ENCODE data around the gene MXRA7.
"Not testable (repeated sequence)": the region's sequence is repeated elsewhere in the genome, so short reads cannot be mapped to it uniquely, and the experiment has no call there.

The MXRA7 gene

DNA sequence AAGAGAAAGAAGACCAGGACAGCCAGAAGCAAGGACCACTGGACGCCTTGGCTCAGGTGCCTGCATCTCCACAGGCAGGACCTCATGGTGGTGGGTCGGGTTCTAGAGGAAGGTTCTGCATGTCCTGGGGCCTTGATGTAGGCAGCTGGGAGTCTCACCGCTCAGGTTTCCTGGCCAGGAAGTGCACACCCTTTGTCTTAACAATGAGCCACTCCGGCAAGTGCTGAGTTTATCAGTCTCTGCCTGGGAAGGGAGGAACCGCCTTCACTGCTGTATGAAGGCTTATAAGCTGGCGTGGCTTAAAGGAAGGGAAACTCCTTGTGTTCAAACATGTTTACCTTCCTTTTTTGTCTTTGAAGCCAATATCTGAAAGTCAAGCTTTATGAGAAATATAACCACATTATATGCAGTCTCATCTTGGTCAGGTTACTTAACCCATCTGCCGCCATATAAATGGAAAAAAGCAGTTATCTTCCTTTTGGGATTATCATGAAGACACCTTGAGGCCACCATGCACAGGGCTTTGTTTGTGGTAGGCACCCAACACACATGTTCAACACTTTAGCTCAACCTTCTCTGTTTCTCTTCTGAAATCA, 67.1 kb downstream of the MXRA7 start, which contains the start of gene ST6GALNAC1:
Gene ST6GALNAC1 (minus strand): TSS at position 205 of the 596 bp plus-strand sequence. CDS start 119 bp downstream, at position 86.
- no peak for DNase-seq (ENCODE audit: low read depth in 2 of 2)

GRCh38 chr17:76642994-76643393, 67.8 kb downstream of the MXRA7 start:
- DNase-seq (ENCODE audit: low read depth in 2 of 2) = no peak

GRCh38 chr17:76642032-76642561, 68.7 kb downstream of the MXRA7 start:
- DNase-seq (ENCODE audit: low read depth in 2 of 2) = no peak

- DNase-seq (ENCODE audit: low read depth in 2 of 2) = no peak
Observed at GRCh38 chr17:76641501-76641900, 69.3 kb downstream of the MXRA7 start.

GRCh38 chr17:76640550-76641380, 70.0 kb downstream of the MXRA7 start:
- DNase-seq (ENCODE audit: low read depth in 2 of 2) = no peak

GRCh38 chr17:76638263-76638662, 72.5 kb downstream of the MXRA7 start:
- DNase-seq (ENCODE audit: low read depth in 2 of 2) = no peak

- DNase-seq (ENCODE audit: low read depth in 2 of 2) = not testable (repeated sequence)
Observed at GRCh38 chr17:76636486-76637206, 74.1 kb downstream of the MXRA7 start.

- DNase-seq (ENCODE audit: low read depth in 2 of 2) = no peak
Observed at GRCh38 chr17:76635659-76636360, 75.0 kb downstream of the MXRA7 start.

- no peak for DNase-seq (ENCODE audit: low read depth in 2 of 2)
Observed at GRCh38 chr17:76635039-76635438, 75.7 kb downstream of the MXRA7 start.

GRCh38 chr17:76633628-76634328, 77.0 kb downstream of the MXRA7 start:
- no peak for DNase-seq (ENCODE audit: low read depth in 2 of 2)

GRCh38 chr17:76631821-76632565, 78.8 kb downstream of the MXRA7 start:
- DNase-seq (ENCODE audit: low read depth in 2 of 2) = no peak

DNA sequence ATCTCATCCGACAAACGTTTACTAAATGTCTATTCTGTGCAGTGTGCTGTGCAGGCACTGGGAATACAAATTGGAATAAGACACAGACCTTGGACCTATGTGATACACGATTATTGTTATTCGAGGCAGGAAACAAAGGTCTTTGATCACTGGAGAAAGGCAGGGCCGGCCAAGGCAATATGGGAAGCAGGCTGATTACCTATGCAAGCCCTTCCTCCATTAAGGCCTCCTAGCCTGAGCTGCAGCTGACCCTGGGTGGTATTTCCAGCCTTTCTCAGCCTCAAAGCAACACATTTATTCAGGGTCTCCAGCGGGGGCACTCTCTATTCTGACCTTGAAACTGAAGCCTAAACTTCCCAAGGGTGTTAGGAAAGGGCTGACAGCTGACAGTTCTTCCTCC, 80.6 kb downstream of the MXRA7 start:
- DNase-seq (ENCODE audit: low read depth in 2 of 2) = no peak
